Measurements from ENCODE around the gene NT5C1B. TPM values are rescaled to one million over a fixed set of nuclear protein-coding genes. Genes with fewer than 3 reads are reported as not detected.
"Not testable (repeated sequence)": the region's sequence is repeated elsewhere in the genome, so short reads cannot be mapped to it uniquely, and the experiment has no call there.

Gene NT5C1B
- total RNA-seq = not detected
- long read RNA-seq, donor 1 = 0 reads
- long read RNA-seq, donor 2 = 0 reads

DNA sequence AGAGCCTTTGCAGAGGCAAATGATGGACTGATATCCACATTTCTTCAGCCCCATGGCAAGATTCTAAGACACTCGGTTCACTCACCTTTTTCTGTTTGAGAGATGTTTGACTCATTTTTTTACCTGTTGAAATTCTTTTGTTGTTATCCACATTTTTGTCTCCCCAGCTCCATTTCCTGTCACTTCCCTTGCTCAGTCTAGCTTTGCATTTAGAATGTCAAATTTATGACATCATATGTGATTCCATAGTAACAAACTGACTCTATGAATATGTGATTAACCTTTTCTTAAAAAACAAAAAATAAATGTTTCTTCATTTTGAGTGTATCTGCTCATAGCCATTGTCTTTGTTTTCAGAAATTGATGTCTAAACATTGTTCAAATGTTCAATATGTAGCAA lies at the start of gene NT5C1B:
TSS of gene NT5C1B (minus strand) at position 216 of the 400 bp plus-strand sequence. CDS start at position 115, 101 bp downstream.
- intact Hi-C loops (cut with DNase I) = no loop called here
- no peak for DNase-seq (ENCODE audit: low spot score)

DNA sequence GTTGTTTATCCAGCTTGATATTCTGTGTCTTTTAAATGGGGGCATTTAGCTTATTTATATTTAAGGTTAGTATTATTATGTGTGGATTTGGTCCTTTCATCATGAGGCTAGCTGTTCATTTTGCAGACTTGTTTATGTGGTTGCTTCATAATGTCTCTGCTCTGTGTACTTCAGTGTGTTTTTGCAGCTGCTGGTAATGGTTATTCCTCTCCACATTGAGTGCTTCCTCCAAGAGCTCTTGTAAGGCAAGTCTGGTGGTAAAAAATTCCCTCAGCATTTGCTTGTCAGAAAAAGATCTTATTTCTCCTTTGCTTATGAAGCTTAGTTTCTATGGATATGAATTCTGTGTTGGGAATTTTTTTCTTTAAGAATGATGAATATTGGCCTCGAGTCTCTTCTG lies 47.8 kb upstream of the NT5C1B start:
- no peak for DNase-seq (ENCODE audit: low spot score)
- intact Hi-C loops (cut with DNase I) = no loop called here

DNA sequence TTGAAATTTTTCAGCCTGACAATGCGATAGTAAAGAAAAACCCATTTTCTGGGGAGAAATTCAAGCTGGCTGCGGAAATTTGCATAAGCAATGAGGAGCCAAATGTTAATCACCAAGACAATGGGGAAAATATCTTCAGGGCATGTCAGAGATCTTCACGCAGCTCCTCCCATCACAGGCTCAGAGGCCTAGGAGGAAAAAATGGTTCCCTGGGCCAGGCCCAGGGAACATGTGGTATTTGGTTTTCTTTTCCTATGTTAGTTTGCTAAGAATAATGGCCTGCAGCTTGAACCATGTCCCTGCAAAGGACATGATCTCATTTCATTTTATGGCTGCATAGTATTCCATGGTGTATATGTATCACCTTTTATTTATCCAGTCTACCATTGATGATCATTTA lies 43.3 kb upstream of the NT5C1B start:
- not testable (repeated sequence) for DNase-seq (ENCODE audit: low spot score)
- intact Hi-C loops (cut with DNase I) = loop anchor here in 1 of 2 donors (5.0 kb wide), 1 partner anchor 190 kb away; no protein-coding TSS in a partner anchor

DNA sequence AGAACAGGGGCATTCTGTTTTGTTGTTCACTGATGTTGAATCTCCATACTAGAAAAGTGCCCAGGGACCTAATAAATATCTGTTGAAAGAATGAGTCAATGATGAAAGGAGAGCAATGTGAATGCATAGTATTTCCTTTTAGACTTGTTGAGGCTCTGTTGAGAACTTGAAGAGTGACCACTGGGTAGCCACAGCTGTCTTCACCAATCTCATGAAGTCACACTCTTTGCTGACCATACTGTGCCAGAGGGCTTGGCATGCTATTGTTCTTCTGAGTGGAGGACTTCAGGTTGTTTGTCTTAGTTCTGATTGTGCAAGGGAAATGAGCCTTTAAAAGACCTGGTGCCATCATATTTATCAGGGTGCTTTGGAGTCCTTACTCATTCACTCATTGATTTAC lies 41.6 kb upstream of the NT5C1B start:
- intact Hi-C loops (cut with DNase I) = loop anchor here in 1 of 2 donors (5.0 kb wide), 1 partner anchor 189 kb away; no protein-coding TSS in a partner anchor
- DNase-seq (ENCODE audit: low spot score) = no peak

DNA sequence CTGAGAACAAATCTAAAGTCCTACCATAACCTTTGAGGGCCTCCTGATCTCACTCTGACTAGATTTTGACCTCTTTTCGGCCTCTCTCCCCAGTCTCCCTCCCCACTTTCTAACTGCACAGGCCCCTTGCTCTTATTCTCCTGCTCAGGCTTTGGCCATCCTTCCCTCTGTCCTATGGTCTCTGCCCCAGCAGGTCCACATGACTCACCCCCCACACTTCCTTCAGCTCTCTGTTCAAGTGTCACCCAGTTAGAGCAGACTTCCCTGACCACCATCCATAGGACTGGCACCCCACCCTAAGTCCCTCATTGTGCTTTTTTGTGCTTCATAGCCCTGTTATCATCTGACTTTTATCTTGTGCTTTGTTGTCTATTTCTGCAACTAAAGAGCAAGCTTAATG lies 41.2 kb upstream of the NT5C1B start:
- DNase-seq (ENCODE audit: low spot score) = no peak
- intact Hi-C loops (cut with DNase I) = loop anchor here in 1 of 2 donors (5.0 kb wide), 1 partner anchor 188 kb away; no protein-coding TSS in a partner anchor

DNA sequence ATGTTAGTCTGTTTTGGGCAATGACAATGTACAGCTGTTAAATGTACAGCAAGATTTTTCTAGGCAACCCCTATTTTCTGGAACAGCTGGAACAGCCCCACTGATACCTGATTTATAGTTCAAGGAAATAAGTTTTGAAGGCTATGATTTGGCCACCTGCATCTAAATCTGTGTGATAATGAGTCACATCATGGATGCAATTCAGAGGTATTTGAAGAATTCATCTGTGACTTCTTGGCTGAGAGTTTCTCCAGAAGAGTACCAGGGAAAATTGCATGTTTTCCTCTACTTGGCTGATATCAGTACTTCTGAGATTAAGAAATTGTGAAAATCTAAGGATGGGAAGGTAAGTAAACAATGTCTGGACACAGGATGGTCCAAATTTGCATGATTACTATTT lies 40.7 kb upstream of the NT5C1B start:
- intact Hi-C loops (cut with DNase I) = loop anchor here in 1 of 2 donors (5.0 kb wide), 1 partner anchor 188 kb away; no protein-coding TSS in a partner anchor
- no peak for DNase-seq (ENCODE audit: low spot score)

DNA sequence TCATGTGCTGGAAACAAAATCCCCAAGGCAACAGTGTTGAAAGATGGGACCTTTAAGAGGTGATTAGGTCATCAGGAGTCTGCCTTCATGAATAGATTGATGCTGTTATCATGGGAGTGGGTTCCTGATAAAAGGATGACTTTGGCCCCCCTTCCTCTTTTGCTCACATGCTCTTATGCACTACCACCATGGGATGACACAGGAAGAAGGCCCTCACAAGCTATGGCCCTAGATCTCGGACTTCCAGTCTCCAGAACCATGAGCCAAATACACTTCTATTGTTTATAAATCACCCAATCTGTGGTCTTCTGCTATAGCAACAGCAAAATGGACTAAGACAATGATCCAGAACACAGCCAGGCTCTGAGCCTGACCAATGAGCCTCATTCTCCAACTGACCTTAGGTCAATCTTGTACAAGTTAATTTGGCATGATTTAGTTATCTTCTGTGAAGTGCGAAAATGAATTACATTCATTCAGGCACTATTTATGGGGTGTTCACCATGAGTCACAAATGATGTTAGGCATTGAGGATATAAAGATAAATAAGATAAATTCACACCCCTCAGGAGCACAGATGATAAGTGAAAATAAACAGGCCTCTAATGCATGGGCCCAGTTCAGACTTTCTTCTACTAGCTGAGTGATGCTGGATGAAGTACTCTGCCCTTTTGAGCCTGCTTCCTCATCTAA lies 37.7 kb upstream of the NT5C1B start:
- intact Hi-C loops (cut with DNase I) = loop anchor here in 1 of 2 donors (10.0 kb wide), 1 partner anchor 192 kb away; no protein-coding TSS in a partner anchor
- no peak for DNase-seq (ENCODE audit: low spot score)

DNA sequence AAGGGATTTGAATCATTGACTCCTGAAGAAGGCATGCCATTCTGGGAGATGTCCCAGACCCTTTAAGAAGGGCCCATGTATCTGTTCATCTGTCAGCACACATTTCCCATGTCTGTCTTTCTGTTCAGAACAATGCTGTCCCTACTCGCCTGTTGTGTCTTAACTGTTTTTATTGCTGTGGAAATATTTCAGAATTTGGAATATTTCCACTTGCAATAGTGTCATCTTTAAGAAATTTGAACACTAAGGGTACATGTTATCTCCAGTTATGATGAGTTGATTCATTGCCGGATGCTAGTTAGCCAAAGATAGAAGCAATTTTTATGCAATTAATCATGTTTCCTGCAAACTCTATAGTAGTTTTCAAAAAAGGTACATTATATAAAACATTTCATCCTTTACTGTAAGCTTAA lies 36.9 kb upstream of the NT5C1B start:
- intact Hi-C loops (cut with DNase I) = loop anchor here in 1 of 2 donors (10.0 kb wide), 1 partner anchor 191 kb away; no protein-coding TSS in a partner anchor

DNA sequence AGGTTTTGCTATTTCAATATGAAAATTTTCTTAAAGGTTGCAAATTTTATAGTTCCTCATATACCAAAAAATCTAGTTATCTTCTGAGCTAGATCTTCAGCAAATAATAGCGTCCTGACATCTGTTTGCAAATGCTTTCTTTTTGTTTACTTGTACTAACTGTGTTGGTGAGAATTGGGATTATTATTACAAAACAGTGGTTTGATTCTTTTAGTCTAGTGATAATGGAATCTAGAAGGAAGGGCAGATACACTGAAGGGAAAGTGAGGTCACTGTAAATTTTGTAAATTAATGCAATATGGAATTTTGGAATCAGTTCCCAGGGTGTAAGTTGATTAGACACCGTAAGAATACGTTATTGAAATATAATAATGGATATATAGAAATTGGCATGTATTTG lies 36.2 kb upstream of the NT5C1B start:
- intact Hi-C loops (cut with DNase I) = loop anchor here in 1 of 2 donors (10.0 kb wide), 1 partner anchor 191 kb away; no protein-coding TSS in a partner anchor
- no peak for DNase-seq (ENCODE audit: low spot score)

More for the DNA sequence above, 36.9 kb upstream of the NT5C1B start:
- no peak for DNase-seq (ENCODE audit: low spot score)

DNA sequence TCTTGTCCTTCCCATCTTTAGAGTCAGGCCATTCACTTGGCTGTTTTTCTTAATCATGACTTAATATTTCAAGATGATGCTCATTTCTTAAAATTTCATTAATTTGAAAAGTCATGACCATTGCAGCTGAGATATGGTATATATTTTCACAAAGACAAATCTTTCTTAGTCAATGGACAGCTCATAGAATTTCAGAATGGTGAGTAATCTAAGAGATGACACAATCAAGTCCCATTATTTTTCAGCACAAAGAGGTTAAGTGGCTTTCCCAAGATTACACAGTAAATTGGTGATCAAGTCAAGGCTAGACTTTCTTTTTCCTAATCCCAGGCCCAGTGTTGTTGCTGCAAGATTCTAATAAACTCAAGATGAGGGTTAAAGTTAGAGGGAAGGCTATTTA lies 34.4 kb upstream of the NT5C1B start:
- no peak for DNase-seq (ENCODE audit: low spot score)
- intact Hi-C loops (cut with DNase I) = loop anchor here in 1 of 2 donors (10.0 kb wide), 1 partner anchor 189 kb away; no protein-coding TSS in a partner anchor

DNA sequence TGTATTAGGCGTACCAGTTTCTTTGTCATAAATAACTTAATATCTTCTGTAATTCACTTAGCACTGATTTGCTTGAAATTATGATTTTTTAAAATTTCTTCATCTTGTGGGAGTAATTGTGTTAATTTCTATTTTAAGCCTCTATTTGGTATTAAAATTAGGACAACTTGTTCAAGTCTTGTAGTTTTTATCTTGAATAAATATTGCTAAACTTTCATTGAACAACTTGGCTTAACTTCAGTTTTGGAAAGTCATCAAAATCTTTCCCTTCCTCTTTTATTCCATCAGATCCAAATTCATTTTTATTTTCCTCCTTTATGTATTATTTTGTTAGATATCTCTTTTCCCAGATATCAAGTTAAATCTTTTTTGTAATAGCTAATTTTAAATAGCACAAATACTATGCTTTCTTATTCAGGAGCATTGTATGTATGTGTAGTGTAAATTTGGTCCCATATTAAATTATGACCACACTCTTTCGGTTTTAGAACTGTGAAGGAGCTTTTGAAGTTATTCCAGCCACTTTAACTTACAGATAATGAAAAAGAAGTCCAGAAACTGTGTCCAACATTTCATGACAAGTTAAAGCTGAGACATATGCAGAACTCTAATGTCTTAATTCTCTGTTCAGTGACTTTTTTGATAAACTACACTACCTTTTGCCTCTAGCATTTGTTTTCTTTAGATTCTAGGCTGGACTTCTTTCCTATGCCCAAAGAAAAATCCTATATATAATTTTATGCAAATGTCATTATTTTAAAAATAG lies 31.7 kb upstream of the NT5C1B start:
- intact Hi-C loops (cut with DNase I) = loop anchor here in 1 of 2 donors (10.0 kb wide), 1 partner anchor 186 kb away; no protein-coding TSS in a partner anchor
- no peak for DNase-seq (ENCODE audit: low spot score)

DNA sequence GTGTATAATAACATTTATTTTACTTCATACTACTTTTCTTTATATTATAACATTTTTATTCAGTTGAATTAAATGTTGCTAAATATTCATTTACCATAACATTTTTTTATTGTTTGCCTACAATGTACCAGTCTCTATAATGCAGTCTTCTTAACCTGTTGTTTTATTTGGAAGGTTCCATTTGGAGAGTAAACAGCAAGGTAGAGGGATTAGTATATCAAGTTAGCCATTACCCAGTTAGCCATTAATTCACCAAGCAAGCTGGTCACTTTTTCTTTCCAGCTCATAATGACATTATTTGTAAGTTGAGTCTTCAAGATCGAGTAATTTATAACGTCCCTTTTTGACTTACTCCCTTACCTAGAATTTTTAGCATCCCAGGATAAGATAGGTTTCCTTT lies 29.7 kb upstream of the NT5C1B start:
- intact Hi-C loops (cut with DNase I) = no loop called here
- DNase-seq (ENCODE audit: low spot score) = no peak

DNA sequence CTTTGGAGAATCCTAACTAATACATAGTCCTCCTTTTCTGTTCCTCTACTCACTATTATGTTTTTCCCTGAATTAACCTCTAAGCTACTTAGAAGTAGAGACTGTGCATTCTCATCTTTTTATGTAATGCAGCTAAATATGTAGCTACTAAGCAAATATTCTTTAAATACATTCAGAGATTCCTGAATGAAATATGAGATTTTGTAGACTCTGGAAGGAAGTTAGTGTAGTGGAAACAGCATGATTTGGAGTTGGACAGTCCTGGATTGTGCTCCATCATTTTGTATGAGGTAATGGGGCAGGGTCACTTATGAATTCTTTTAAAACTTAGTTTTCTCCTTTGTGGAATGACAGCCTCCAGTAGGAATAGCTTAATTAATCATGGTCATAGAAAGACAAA lies 24.7 kb upstream of the NT5C1B start:
- intact Hi-C loops (cut with DNase I) = no loop called here

DNA sequence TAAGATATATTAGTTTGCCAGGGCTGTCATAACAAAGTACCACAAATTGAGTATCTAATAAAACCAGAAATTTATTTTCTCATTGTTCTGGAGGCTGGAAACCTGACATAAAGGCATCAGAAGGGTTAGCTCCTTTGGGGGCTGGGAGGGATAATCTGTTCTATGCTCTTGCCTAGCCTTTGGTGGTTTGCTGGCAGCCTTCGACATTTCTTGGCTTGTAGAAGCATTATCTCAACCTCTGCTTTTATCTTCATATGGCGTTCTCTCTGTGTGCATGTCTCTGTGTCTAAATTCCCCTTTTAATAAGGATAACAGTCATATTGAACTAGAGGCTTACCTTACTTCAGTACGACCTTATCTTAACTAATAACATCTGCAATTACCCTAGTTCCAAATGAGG lies 22.8 kb upstream of the NT5C1B start:
- intact Hi-C loops (cut with DNase I) = no loop called here
- DNase-seq (ENCODE audit: low spot score) = no peak

More for the DNA sequence above, 24.7 kb upstream of the NT5C1B start:
- no peak for DNase-seq (ENCODE audit: low spot score)

DNA sequence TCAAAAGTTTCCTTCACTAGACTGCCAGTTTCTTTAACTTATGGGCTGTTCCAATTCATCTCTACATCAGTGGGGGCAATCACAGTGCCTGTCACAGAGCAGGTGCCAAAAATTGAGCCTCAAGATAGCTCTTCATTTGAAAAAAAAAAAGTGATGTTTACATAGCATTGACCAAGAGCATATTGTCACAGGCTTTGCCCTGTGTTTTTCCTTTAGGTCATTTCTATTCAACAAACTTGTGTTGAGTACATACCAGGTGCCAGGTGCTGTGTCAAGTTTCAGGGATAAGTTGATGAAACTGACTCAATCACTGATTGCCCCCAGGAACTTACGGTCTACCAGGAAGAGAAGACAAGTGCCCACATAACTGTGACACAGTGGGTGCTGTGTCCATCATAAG lies 22.2 kb upstream of the NT5C1B start:
- intact Hi-C loops (cut with DNase I) = no loop called here
- no peak for DNase-seq (ENCODE audit: low spot score)

DNA sequence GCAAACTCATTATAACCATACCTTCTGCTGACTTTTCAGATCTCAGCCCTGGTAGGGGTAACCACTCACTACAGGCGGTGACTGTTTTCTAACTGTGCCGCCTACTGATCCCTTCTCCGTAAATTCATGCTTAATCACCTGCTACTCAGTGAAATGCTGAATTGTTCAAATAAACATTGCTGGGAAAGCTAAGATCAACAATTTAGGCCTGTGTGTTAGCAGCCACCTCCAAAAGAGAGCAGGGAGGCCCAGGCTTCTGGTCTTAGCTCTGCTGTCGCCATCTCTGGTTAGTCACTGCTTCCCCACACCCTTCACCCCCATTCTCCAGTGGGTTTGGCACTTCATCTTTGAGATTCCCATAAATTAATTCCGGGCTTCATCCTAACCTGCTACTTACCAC lies 21.8 kb upstream of the NT5C1B start:
- no peak for DNase-seq (ENCODE audit: low spot score)
- intact Hi-C loops (cut with DNase I) = no loop called here

DNA sequence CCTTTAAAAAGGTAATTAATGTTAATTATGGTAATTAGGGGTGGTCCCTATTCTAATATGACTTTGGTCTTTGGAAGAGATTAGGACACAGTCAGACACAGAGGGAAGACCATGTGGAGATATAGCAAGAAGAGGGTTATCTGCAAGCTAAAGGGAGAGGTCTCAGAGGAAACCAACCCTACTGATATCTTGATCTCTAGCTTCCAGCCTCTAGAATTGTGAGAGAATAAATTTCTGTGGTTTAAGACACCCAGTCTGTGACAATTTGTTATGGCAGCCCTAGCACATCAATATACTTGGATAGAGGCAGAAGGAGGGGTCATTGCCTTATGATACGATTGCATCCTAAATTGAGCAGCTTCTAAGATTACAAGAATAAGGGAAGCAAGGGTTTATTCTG lies 21.3 kb upstream of the NT5C1B start:
- DNase-seq (ENCODE audit: low spot score) = no peak
- intact Hi-C loops (cut with DNase I) = no loop called here

DNA sequence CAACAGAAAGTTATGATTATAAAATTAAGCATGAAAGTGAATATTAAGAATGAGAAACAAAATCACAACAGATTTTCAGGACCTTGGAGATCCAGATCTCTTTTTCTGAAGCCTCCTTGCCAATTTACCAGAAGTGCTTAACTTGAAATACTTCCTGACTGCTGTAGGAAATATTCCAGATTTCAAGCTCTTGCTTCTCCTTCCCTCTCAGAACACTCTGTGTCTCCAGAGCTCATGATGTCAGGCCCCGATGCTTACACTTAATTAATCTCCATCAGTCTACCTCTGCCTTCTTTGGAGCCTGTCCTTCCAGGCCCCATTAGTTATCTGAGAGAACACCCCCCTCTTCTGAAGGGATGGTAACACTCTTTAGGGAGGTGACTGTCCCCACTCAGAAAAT lies 20.7 kb upstream of the NT5C1B start:
- no peak for DNase-seq (ENCODE audit: low spot score)
- intact Hi-C loops (cut with DNase I) = no loop called here

DNA sequence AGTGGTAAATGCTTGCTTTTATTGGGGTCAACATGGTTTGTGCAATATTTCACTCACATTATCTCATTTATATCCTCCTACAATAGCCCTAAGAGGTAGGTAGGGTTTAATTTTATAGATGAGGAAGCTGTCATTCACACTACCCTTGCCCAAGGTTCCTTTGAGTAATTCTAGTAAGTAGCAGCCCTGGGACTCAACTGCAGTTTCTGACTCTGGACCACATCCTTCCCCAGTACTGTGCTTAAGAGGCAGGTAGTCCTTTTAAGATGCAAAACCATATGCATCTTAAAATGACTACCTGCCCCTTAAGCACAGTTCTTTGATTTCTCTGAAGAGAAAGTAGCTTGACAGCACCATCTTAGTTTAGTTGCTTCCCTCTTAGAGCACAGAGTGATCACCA lies 15.7 kb upstream of the NT5C1B start:
- no peak for DNase-seq (ENCODE audit: low spot score)
- intact Hi-C loops (cut with DNase I) = no loop called here

DNA sequence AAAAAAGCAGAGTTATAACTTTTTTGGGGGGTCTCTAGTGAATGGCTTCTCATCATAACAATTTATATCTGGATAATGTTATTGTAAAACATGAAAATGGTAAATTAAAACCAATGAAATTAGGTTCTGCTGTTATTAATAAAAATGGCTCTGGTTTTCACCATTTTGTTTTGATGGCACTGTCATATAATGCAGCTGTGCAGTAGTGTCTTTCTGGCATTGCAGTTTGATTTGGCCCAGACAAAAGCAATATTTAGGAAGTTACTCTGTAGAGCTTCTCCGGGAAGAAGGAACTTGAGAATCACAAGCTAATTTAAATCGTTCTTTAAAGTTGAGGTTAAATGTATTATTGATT lies 15.1 kb upstream of the NT5C1B start:
- DNase-seq (ENCODE audit: low spot score) = no peak
- intact Hi-C loops (cut with DNase I) = no loop called here
